Stimulated activated CD8-positive, alpha-beta memory T cell treated with anti-CD3 and anti-CD28 coated beads, Interleukin-4, amount 100 ng/mL, for 4 hours (primary cell): ENCODE results near the gene PUS1.

ENCODE experiments used
- DNase-seq, 2 donors: peaks; one replicate each; pipeline ENCODE4 v3.0.0-alpha.2; 2020; ENCODE audit warnings: low read depth in 2 of 2, low spot score in 1 of 2

PUS1 gene

GRCh38 chr12:131902332-131903241, 26.5 kb upstream of the PUS1 start:
- DNase-seq, result no peak

- no peak for DNase-seq
Measured at GRCh38 chr12:131903270-131904255, 25.5 kb upstream of the PUS1 start.

GRCh38 chr12:131904346-131904745, 24.7 kb upstream of the PUS1 start:
- DNase-seq, result no peak

- no peak for DNase-seq
Measured at GRCh38 chr12:131905081-131905629, 23.9 kb upstream of the PUS1 start.

- DNase-seq, result no peak
Measured at GRCh38 chr12:131905630-131906091, 23.4 kb upstream of the PUS1 start.

GRCh38 chr12:131907379-131908091, 21.5 kb upstream of the PUS1 start:
- DNase-seq, result no peak

GRCh38 chr12:131908092-131909080, 20.7 kb upstream of the PUS1 start:
- no peak for DNase-seq

GRCh38 chr12:131909081-131909751, 19.9 kb upstream of the PUS1 start:
- DNase-seq, result no peak

- no peak for DNase-seq
Measured at GRCh38 chr12:131909752-131910219, 19.3 kb upstream of the PUS1 start.

- no peak for DNase-seq
Measured at GRCh38 chr12:131910302-131911027, 18.6 kb upstream of the PUS1 start.

GRCh38 chr12:131911028-131911650, 17.9 kb upstream of the PUS1 start:
- no peak for DNase-seq

GRCh38 chr12:131911851-131912477, 17.1 kb upstream of the PUS1 start:
- DNase-seq, result no peak

GRCh38 chr12:131912518-131913274, 16.4 kb upstream of the PUS1 start:
- no peak for DNase-seq

GRCh38 chr12:131913666-131914065, 15.4 kb upstream of the PUS1 start:
- no peak for DNase-seq

- no peak for DNase-seq
Measured at GRCh38 chr12:131914179-131914702, 14.8 kb upstream of the PUS1 start.

GRCh38 chr12:131915000-131915689, 13.9 kb upstream of the PUS1 start:
- no peak for DNase-seq
